ENCODE data around the gene MAP4K3.

DNA sequence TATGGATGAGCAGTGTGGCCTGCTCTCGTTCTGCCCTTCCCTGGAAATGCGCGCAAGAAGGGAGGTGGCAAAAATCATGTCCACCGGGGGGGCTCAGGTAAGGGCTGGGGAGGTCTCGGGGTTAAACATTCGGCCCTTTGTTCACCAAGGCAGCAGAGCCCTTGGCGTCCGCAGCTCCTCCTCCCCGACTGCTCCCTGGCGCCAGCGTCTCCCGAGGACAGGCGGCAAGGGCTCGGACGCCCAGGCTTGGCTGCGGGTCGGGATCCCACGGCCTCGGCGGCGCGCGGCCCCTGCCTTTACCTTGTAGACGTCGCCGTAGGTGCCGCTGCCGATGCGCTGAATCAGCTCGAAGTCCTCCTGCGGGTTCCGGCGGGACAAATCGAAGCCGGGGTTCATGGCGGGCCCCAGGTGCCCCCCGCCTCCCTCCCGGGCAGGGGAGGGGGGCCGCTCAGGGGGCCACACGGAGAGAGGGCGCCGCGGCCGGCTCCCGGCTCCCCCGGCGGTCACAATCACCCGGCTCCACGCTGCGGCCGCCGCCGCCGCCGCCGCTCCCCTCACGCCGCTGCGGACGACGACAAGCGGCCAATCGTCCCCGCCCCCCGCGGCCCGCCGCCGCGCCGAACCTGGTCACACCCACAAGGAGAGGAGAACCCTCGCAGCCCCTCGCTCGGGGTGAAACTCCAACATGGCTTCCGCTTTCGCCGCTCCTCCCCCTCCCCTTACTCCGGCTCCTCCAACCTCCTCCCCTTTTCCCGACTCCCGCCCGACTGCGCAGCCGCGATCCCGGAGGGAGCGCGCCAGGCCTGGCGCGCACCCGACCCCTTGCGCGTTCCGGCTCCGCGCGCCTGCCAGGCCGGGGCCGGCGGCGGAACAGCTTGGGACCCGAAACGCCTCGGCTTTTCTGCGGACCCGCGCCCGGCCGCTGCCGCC, at the start of gene MAP4K3:
- TF ChIP-seq, protein P1, sequence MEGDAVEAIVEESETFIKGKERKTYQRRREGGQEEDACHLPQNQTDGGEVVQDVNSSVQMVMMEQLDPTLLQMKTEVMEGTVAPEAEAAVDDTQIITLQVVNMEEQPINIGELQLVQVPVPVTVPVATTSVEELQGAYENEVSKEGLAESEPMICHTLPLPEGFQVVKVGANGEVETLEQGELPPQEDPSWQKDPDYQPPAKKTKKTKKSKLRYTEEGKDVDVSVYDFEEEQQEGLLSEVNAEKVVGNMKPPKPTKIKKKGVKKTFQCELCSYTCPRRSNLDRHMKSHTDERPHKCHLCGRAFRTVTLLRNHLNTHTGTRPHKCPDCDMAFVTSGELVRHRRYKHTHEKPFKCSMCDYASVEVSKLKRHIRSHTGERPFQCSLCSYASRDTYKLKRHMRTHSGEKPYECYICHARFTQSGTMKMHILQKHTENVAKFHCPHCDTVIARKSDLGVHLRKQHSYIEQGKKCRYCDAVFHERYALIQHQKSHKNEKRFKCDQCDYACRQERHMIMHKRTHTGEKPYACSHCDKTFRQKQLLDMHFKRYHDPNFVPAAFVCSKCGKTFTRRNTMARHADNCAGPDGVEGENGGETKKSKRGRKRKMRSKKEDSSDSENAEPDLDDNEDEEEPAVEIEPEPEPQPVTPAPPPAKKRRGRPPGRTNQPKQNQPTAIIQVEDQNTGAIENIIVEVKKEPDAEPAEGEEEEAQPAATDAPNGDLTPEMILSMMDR (IDR thresholded peaks at IDR 0.05): no peak
- TF ChIP-seq EZH2 (IDR thresholded peaks at IDR 0.05; ENCODE audit: borderline replicate concordance, insufficient read depth, low read depth, low read length, poor library complexity, severe bottlenecking): no peak

Data from B cell (primary cell).